GM12873 (cell line): ENCODE measurements around the gene PIN1.
A peak's percentile ranks its signal among the peaks of the same experiment; 100 is the strongest.

Experiments used
- TF ChIP-seq, protein P1 (sequence below): IDR thresholded peaks from 2 replicates; pipeline ENCODE4 v1.5.1; 2012; ENCODE audit warnings: low read depth, mild to moderate bottlenecking, moderate library complexity, low read length, control low read depth; ENCODE audit not compliant: insufficient read depth; ENCODE audit errors: missing control alignments

PIN1 gene

DNA sequence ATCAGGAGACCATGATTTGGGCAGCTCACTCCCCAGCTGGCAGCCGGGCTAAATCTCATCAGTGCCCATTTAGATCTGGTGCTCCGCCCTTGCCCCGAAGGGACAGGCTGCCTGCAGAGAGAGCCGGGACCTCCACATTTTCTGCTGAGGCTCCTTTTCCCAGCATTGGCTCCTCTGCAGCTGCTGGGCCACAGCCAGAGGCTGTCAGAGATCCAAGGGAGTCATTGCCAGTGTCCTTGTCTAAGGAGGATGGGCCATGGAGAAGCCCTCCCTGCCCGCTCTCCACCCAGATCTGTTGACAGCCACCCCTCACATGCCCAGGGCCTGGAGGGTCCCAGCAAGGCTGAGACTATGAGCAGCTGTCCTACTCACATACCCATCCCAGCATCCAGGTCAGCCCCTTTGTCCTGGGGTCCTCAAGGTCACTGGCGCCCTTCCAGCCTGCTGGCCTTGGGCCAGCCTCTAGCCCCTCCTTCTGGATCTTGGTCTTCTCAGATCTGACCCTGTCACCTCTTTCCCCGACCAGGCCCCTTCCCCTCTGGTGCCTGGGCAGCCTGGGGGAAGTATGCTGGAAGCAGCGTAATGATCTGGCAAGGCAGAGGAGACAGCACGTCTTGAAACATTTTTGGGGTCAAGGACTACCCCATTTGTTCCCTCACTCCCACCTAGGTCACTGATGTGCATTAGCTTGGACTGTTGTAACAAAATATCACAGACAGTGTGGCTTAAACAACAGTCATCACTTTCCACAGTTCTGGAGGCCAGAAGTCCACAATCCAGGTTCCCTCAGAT, 7.9 kb downstream of the PIN1 start:
- TF ChIP-seq, protein P1, sequence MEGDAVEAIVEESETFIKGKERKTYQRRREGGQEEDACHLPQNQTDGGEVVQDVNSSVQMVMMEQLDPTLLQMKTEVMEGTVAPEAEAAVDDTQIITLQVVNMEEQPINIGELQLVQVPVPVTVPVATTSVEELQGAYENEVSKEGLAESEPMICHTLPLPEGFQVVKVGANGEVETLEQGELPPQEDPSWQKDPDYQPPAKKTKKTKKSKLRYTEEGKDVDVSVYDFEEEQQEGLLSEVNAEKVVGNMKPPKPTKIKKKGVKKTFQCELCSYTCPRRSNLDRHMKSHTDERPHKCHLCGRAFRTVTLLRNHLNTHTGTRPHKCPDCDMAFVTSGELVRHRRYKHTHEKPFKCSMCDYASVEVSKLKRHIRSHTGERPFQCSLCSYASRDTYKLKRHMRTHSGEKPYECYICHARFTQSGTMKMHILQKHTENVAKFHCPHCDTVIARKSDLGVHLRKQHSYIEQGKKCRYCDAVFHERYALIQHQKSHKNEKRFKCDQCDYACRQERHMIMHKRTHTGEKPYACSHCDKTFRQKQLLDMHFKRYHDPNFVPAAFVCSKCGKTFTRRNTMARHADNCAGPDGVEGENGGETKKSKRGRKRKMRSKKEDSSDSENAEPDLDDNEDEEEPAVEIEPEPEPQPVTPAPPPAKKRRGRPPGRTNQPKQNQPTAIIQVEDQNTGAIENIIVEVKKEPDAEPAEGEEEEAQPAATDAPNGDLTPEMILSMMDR, result no peak

DNA sequence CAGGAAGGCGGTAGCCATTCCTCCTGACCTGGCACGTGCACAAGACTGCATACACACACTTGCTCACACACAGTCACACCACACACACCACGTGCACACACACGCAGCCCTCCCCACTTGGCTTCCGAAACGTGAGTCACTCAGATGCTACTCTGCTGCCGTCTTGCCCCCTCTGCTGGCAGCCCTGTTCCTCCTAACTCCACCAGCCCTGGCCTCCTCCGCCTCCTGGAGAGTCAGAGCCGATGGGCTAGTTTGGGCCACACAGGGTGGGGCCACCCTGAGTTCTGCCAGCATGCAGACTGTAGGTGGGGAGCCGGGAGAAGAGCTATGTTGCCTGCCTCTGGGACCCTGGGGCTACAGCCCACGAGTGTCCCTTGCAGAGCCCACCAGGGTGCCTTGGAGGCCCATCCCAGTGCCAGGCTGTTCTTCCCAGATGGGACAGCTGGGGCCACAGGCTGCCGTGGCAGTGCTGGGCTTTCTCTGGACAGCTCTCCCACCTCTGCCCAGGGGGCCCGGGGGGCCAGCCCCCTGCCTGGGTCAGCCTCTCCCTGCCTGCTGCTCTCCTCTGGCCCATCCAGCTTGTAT, 12.1 kb downstream of the PIN1 start:
- TF ChIP-seq, protein P1, result peak; percentile 35

DNA sequence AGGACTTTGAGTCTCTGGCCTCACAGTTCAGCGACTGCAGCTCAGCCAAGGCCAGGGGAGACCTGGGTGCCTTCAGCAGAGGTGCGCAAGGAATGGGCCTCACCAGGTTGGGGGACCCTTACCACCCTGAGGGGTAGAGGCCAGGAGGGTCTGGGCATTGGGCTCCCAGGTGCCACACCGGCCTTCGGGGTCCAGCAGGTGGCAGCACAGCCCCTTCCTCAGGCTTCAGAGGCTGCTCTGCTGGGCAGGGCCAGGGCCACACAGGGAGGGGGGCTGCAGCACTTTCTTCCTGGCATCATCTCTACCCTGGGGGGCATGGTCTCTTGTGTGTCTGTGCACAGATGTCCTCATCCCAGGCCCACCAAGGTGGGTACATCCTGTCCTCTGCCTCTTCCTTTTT, 12.9 kb downstream of the PIN1 start:
- TF ChIP-seq, protein P1, result peak; percentile 60

DNA sequence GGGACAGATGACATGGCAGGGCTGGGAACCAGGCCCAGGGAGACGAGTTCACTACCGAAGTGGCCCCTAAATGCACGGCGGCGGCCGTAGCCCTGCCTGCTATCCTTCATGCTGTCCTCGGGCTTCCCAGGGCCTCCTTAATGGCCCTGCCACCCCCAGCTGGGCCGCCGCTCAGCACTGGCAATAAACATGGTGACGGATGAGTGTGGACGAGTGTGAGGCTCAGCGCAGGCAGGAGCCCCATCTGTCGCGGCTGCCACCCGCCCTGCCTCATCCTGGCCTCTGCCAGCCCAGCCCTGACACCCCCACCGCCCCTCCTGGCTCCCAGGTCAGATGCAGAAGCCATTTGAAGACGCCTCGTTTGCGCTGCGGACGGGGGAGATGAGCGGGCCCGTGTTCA, 13.6 kb downstream of the PIN1 start:
- TF ChIP-seq, protein P1, result no peak

DNA sequence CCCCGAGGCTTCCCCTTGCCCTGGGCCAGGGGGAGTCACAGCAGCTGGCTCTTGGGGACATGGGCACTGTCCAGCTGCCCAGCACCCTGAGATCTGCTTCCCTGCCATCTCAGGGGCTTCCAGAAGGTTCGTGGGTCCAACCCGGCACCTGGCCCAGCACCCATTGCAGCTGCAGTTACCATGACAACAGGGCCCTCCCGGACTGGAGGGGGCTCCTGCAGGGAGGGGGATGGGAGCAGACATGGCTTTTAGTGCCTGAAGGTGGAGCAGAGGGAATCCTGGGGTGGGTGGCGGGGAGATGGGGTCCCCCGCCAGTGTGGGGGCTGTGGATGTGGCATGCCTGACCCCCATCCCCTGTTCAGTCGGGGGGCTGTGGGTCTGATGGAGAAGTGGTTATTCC, 14.7 kb downstream of the PIN1 start:
- TF ChIP-seq, protein P1, result no peak

DNA sequence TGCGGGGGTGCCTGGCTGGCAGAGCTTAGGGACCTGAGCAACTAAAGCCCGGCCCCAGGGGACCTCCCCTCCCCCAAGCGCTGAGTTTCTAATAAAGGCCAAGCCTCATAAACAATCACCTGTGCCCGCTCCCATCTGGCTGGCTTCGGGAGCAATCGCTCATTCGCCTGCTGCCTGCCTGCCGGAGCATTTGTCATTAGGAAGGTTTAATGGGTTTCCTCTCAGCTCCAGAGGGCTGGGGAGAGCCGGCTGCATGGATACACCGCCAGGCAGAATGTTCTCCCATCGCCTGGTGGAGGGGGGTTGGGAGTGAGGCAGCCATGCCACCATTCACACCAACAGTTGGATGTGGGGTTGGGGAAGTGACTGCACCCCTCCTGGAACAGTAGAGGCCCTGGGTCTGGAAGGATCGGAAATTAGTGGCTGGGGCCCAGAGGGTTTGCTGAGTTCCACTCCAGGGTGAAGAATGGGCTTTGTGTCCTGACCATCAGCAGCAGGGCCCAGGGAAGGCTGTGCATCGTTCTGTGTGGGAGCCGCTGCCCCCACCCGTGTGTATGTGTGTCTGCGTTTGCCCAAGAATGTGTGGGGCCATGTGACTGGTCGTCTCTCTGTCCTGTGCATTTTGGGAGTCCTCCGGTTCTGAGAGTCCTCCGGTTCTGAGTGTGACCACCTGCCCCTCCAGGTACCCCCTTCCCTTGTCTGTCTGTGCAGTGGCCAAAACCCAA, 15.3 kb downstream of the PIN1 start:
- TF ChIP-seq, protein P1, result no peak

DNA sequence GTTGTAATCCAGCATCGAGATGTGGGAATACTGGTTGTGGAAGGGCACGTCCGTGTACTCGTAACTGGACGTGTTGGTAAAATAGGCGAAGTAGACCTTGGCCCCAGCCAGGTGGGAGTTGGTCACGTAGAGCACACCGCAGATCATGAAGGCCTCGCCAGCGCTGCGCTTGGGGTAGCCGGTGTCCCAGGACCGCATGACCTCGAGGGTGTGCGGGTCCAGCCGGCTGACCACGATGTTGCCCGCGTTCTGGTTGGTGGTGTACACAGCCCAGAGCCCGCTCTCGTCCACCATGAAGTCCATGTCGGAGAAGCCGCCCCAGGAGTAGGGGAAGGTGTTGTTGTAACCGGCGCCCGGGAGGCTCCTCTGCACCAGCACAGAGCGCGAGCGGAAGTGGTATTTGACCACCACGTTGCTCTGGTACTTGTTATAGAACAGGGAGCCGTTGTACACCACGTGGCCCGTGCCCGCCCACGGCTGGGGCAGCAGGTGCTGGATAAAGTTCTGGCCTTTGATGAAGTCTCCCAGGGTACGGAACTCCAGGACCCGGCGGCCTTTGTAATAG, 19.2 kb downstream of the PIN1 start:
- TF ChIP-seq, protein P1, result no peak
